ENCODE data around the gene RPS15.
A peak's percentile ranks its signal among the peaks of the same experiment; 100 is the strongest.

RPS15 gene

GRCh38 chr19:1395194-1396018, 42.8 kb upstream of the RPS15 start:
- H3K4me3 ChIP-seq (ENCODE audit: insufficient read depth, low read depth, low read length, poor library complexity, severe bottlenecking), result no peak overlapping the region
- no peaks in the 10 kb centered on the region for H3K27me3 ChIP-seq (replicated peaks; ENCODE audit: control insufficient read depth, insufficient read depth, low read length, poor library complexity, severe bottlenecking)
- H3K27ac ChIP-seq (ENCODE audit: insufficient read depth, low read length, poor library complexity, severe bottlenecking), result no peak overlapping the region
- no peaks in the 10 kb centered on the region for H3K9me3 ChIP-seq (ENCODE audit: control insufficient read depth, low read length)
- H3K36me3 ChIP-seq (ENCODE audit: control insufficient read depth, insufficient read depth, low read length), result peaks cover 15% of the 10 kb centered on the region
- no peak for DNase-seq
- peaks cover 11% of the 10 kb centered on the region for H3K4me1 ChIP-seq (ENCODE audit: control insufficient read depth, insufficient read depth, low read length, poor library complexity, severe bottlenecking)

- no peak for DNase-seq
- Histone ChIP-seq H3K9me3 (ENCODE audit: control insufficient read depth, low read length) (no peaks in the 10 kb centered on the region), H3K36me3 (ENCODE audit: control insufficient read depth, insufficient read depth, low read length) (peaks cover 13% of the 10 kb centered on the region), H3K4me3 (ENCODE audit: insufficient read depth, low read depth, low read length, poor library complexity, severe bottlenecking) (no peak overlapping the region), H3K27me3 (replicated peaks; ENCODE audit: control insufficient read depth, insufficient read depth, low read length, poor library complexity, severe bottlenecking) (no peaks in the 10 kb centered on the region), H3K27ac (ENCODE audit: insufficient read depth, low read length, poor library complexity, severe bottlenecking) (no peak overlapping the region), H3K4me1 (ENCODE audit: control insufficient read depth, insufficient read depth, low read length, poor library complexity, severe bottlenecking) (peaks cover 18% of the 10 kb centered on the region)
Observed at GRCh38 chr19:1396019-1396767, 42.0 kb upstream of the RPS15 start.

GRCh38 chr19:1396768-1397679, 41.2 kb upstream of the RPS15 start:
- no peak for DNase-seq
- no peaks in the 10 kb centered on the region for H3K27me3 ChIP-seq (replicated peaks; ENCODE audit: control insufficient read depth, insufficient read depth, low read length, poor library complexity, severe bottlenecking)
- peaks cover 24% of the 10 kb centered on the region for H3K4me1 ChIP-seq (ENCODE audit: control insufficient read depth, insufficient read depth, low read length, poor library complexity, severe bottlenecking)
- peaks cover 11% of the 10 kb centered on the region for H3K36me3 ChIP-seq (ENCODE audit: control insufficient read depth, insufficient read depth, low read length)
- H3K27ac ChIP-seq (ENCODE audit: insufficient read depth, low read length, poor library complexity, severe bottlenecking), result no peak overlapping the region
- H3K4me3 ChIP-seq (ENCODE audit: insufficient read depth, low read depth, low read length, poor library complexity, severe bottlenecking), result no peak overlapping the region
- H3K9me3 ChIP-seq (ENCODE audit: control insufficient read depth, low read length), result no peaks in the 10 kb centered on the region

GRCh38 chr19:1397838-1398237, 40.4 kb upstream of the RPS15 start:
- Histone ChIP-seq H3K27me3 (replicated peaks; ENCODE audit: control insufficient read depth, insufficient read depth, low read length, poor library complexity, severe bottlenecking) (no peaks in the 10 kb centered on the region), H3K36me3 (ENCODE audit: control insufficient read depth, insufficient read depth, low read length) (peaks cover 3% of the 10 kb centered on the region), H3K9me3 (ENCODE audit: control insufficient read depth, low read length) (no peaks in the 10 kb centered on the region), H3K4me1 (ENCODE audit: control insufficient read depth, insufficient read depth, low read length, poor library complexity, severe bottlenecking) (peaks cover 24% of the 10 kb centered on the region), H3K4me3 (ENCODE audit: insufficient read depth, low read depth, low read length, poor library complexity, severe bottlenecking) (no peak overlapping the region), H3K27ac (ENCODE audit: insufficient read depth, low read length, poor library complexity, severe bottlenecking) (no peak overlapping the region)
- no peak for DNase-seq

- H3K27me3 ChIP-seq (replicated peaks; ENCODE audit: control insufficient read depth, insufficient read depth, low read length, poor library complexity, severe bottlenecking), result no peaks in the 10 kb centered on the region
- H3K4me1 ChIP-seq (ENCODE audit: control insufficient read depth, insufficient read depth, low read length, poor library complexity, severe bottlenecking), result peaks cover 24% of the 10 kb centered on the region
- no peak overlapping the region for H3K27ac ChIP-seq (ENCODE audit: insufficient read depth, low read length, poor library complexity, severe bottlenecking)
- DNase-seq, result no peak
- no peaks in the 10 kb centered on the region for H3K9me3 ChIP-seq (ENCODE audit: control insufficient read depth, low read length)
- no peak overlapping the region for H3K4me3 ChIP-seq (ENCODE audit: insufficient read depth, low read depth, low read length, poor library complexity, severe bottlenecking)
- H3K36me3 ChIP-seq (ENCODE audit: control insufficient read depth, insufficient read depth, low read length), result no peaks in the 10 kb centered on the region
Observed at GRCh38 chr19:1399079-1399478, 39.1 kb upstream of the RPS15 start.

- Histone ChIP-seq H3K4me1 (ENCODE audit: control insufficient read depth, insufficient read depth, low read length, poor library complexity, severe bottlenecking) (peaks cover 24% of the 10 kb centered on the region), H3K4me3 (ENCODE audit: insufficient read depth, low read depth, low read length, poor library complexity, severe bottlenecking) (no peak overlapping the region), H3K27me3 (replicated peaks; ENCODE audit: control insufficient read depth, insufficient read depth, low read length, poor library complexity, severe bottlenecking) (no peaks in the 10 kb centered on the region), H3K9me3 (ENCODE audit: control insufficient read depth, low read length) (no peaks in the 10 kb centered on the region), H3K27ac (ENCODE audit: insufficient read depth, low read length, poor library complexity, severe bottlenecking) (no peak overlapping the region), H3K36me3 (ENCODE audit: control insufficient read depth, insufficient read depth, low read length) (no peaks in the 10 kb centered on the region)
- DNase-seq, result no peak
Observed at GRCh38 chr19:1399745-1400144, 38.5 kb upstream of the RPS15 start.

GRCh38 chr19:1400281-1401137, 37.7 kb upstream of the RPS15 start:
- Histone ChIP-seq H3K36me3 (ENCODE audit: control insufficient read depth, insufficient read depth, low read length) (no peaks in the 10 kb centered on the region), H3K9me3 (ENCODE audit: control insufficient read depth, low read length) (no peaks in the 10 kb centered on the region), H3K27ac (ENCODE audit: insufficient read depth, low read length, poor library complexity, severe bottlenecking) (no peak overlapping the region), H3K27me3 (replicated peaks; ENCODE audit: control insufficient read depth, insufficient read depth, low read length, poor library complexity, severe bottlenecking) (no peaks in the 10 kb centered on the region), H3K4me3 (ENCODE audit: insufficient read depth, low read depth, low read length, poor library complexity, severe bottlenecking) (peak overlapping the region; percentile 62), H3K4me1 (ENCODE audit: control insufficient read depth, insufficient read depth, low read length, poor library complexity, severe bottlenecking) (peaks cover 24% of the 10 kb centered on the region)
- no peak for DNase-seq

- Histone ChIP-seq H3K4me3 (ENCODE audit: insufficient read depth, low read depth, low read length, poor library complexity, severe bottlenecking) (peak within 1 kb of the TSS; percentile 62), H3K27ac (ENCODE audit: insufficient read depth, low read length, poor library complexity, severe bottlenecking) (peak within 1 kb of the TSS; percentile 32)
- peak in 2 of 3 donors; percentile 28 to 33 for DNase-seq
Observed at GRCh38 chr19:1401138-1401888, 36.9 kb upstream of the RPS15 start, which contains the start of gene GAMT. GAMT (minus strand) TSS chr19:1401542; CDS start chr19:1401476, 66 bp downstream.

More at GRCh38 chr19:1401138-1401888, 36.9 kb upstream of the RPS15 start, which contains the start of gene GAMT:
- H3K27me3 ChIP-seq (replicated peaks; ENCODE audit: control insufficient read depth, insufficient read depth, low read length, poor library complexity, severe bottlenecking), result no peaks in the 10 kb centered on the region
- H3K36me3 ChIP-seq (ENCODE audit: control insufficient read depth, insufficient read depth, low read length), result no peaks in the 10 kb centered on the region
- no peaks in the 10 kb centered on the region for H3K9me3 ChIP-seq (ENCODE audit: control insufficient read depth, low read length)
- peaks cover 21% of the 10 kb centered on the region for H3K4me1 ChIP-seq (ENCODE audit: control insufficient read depth, insufficient read depth, low read length, poor library complexity, severe bottlenecking)
